SHP77 (cell line): ENCODE data around the gene GRK3.
"Not testable (repeated sequence)": the region's sequence is repeated elsewhere in the genome, so short reads cannot be mapped to it uniquely, and the experiment has no call there.

ENCODE experiments used
- DNase-seq, 2 experiments: peaks; one replicate each; lab custom pipeline; 2025; lab: John Stamatoyannopoulos, UW

The GRK3 gene

GRCh38 chr22:25572708-25573171 lies 8.3 kb downstream of the GRK3 start:
- no peak for DNase-seq

- DNase-seq, result no peak
These were observed 9.4 kb downstream of the GRK3 start for GRCh38 chr22:25573841-25574240.

GRCh38 chr22:25574736-25575135 lies 10.3 kb downstream of the GRK3 start:
- no peak for DNase-seq

GRCh38 chr22:25575674-25576392 lies 11.4 kb downstream of the GRK3 start:
- DNase-seq, result not testable (repeated sequence)

GRCh38 chr22:25581452-25581851 lies 17.0 kb downstream of the GRK3 start:
- not testable (repeated sequence) for DNase-seq

- DNase-seq, result no peak
These were observed 18.5 kb downstream of the GRK3 start for GRCh38 chr22:25582946-25583345.

GRCh38 chr22:25584993-25585392 lies 20.5 kb downstream of the GRK3 start:
- DNase-seq, result not testable (repeated sequence)

- not testable (repeated sequence) for DNase-seq
These were observed 25.2 kb downstream of the GRK3 start for GRCh38 chr22:25589664-25590063.

GRCh38 chr22:25593323-25593722 lies 28.8 kb downstream of the GRK3 start:
- DNase-seq, result not testable (repeated sequence)

- no peak for DNase-seq
These were observed 34.1 kb downstream of the GRK3 start for GRCh38 chr22:25598609-25599008.

- DNase-seq, result no peak
These were observed 38.0 kb downstream of the GRK3 start for GRCh38 chr22:25602445-25602844.

GRCh38 chr22:25602916-25603315 lies 38.4 kb downstream of the GRK3 start:
- DNase-seq, result no peak

- not testable (repeated sequence) for DNase-seq
These were observed 40.7 kb downstream of the GRK3 start for GRCh38 chr22:25605146-25605545.

GRCh38 chr22:25605565-25605964 lies 41.1 kb downstream of the GRK3 start:
- not testable (repeated sequence) for DNase-seq

GRCh38 chr22:25611284-25611683 lies 46.8 kb downstream of the GRK3 start:
- DNase-seq, result not testable (repeated sequence)

- DNase-seq, result not testable (repeated sequence)
These were observed 48.7 kb downstream of the GRK3 start for GRCh38 chr22:25613131-25613530.

GRCh38 chr22:25613558-25613957 lies 49.1 kb downstream of the GRK3 start:
- not testable (repeated sequence) for DNase-seq

GRCh38 chr22:25614791-25615190 lies 50.3 kb downstream of the GRK3 start:
- not testable (repeated sequence) for DNase-seq

GRCh38 chr22:25621986-25622385 lies 57.5 kb downstream of the GRK3 start:
- no peak for DNase-seq

- DNase-seq, result no peak
These were observed 58.8 kb downstream of the GRK3 start for GRCh38 chr22:25623310-25623734.

GRCh38 chr22:25623851-25624250 lies 59.4 kb downstream of the GRK3 start:
- no peak for DNase-seq

GRCh38 chr22:25624476-25624875 lies 60.0 kb downstream of the GRK3 start:
- no peak for DNase-seq

GRCh38 chr22:25625747-25626623 lies 61.5 kb downstream of the GRK3 start:
- not testable (repeated sequence) for DNase-seq
